ENCODE results near the gene COL6A6. TPM values are rescaled to one million over a fixed set of nuclear protein-coding genes. Genes with fewer than 3 reads are reported as not detected.

Gene COL6A6
- total and polyA plus RNA-seq, 2 experiments from 2014 or later: 0.07 to 0.10 TPM

- Histone ChIP-seq H3K4me3 (no peak overlapping the region), H3K4me1 (ENCODE audit: insufficient read depth) (peaks cover 9% of the 10 kb centered on the region), H3K4me2 (no peak overlapping the region), H3K36me3 (ENCODE audit: insufficient read depth) (no peaks in the 10 kb centered on the region), H3K27me3 (ENCODE audit: insufficient read depth) (no peaks in the 10 kb centered on the region), H3K79me2 (replicated peaks; ENCODE audit: insufficient read depth) (no peaks in the 10 kb centered on the region), H2AFZ (no peak overlapping the region), H3K27ac (ENCODE audit: low read depth) (no peak overlapping the region), H3F3A (replicated peaks; ENCODE audit: low read depth) (no peaks in the 10 kb centered on the region), H3K9me2 (ENCODE audit: insufficient read depth) (no peaks in the 10 kb centered on the region), H4K20me1 (replicated peaks; ENCODE audit: insufficient read depth) (no peaks in the 10 kb centered on the region)
- H3K4me3 Mint-ChIP-seq: no peak overlapping the region
- peaks cover 1% of the 10 kb centered on the region for H3K27me3 Mint-ChIP-seq (ENCODE audit: insufficient read depth, low read depth, poor library complexity)
- no peaks in the 10 kb centered on the region for H3K9me3 Mint-ChIP-seq
- H3K27ac Mint-ChIP-seq: no peak overlapping the region
- DNase-seq (ENCODE audit: low spot score) (no peak), ATAC-seq (no peak)
- H3K4me1 Mint-ChIP-seq: peaks cover 15% of the 10 kb centered on the region
- TF ChIP-seq ZNF114 (CRISPR knock-in tag; IDR thresholded peaks at IDR 0.05): no peak
- no peaks in the 10 kb centered on the region for H3K36me3 Mint-ChIP-seq (ENCODE audit: low read depth)
Observed at GRCh38 chr3:130527426-130527825, 10.4 kb downstream of the COL6A6 start.

- H3K27me3 ChIP-seq (ENCODE audit: insufficient read depth): no peaks in the 10 kb centered on the region
- TF ChIP-seq REST (IDR thresholded peaks at IDR 0.05; ENCODE audit: unreplicated experiment) (no peak), ZNF331 (CRISPR knock-in tag; IDR thresholded peaks at IDR 0.05; ENCODE audit: low read depth) (no peak), EZH2phosphoT487 (IDR thresholded peaks at IDR 0.05; ENCODE audit: unreplicated experiment) (no peak), EZH2 (IDR thresholded peaks at IDR 0.05; ENCODE audit: low read depth, unreplicated experiment) (no peak), ZNF462 (CRISPR knock-in tag; IDR thresholded peaks at IDR 0.05) (no peak), POLR2AphosphoS5 (IDR thresholded peaks at IDR 0.05; ENCODE audit: low read depth) (no peak), ZNF114 (CRISPR knock-in tag; IDR thresholded peaks at IDR 0.05) (no peak), STAT1 (IDR thresholded peaks at IDR 0.05; ENCODE audit: unreplicated experiment) (no peak), CREB1 (CRISPR knock-in tag; IDR thresholded peaks at IDR 0.05; ENCODE audit: low read depth) (no peak), NANOG (IDR thresholded peaks at IDR 0.05; ENCODE audit: borderline replicate concordance) (no peak), JUNB (IDR thresholded peaks at IDR 0.05; ENCODE audit: unreplicated experiment) (no peak), ETS1 (IDR thresholded peaks at IDR 0.05) (no peak)
Observed at GRCh38 chr3:130528120-130528519, 11.1 kb downstream of the COL6A6 start.

More at GRCh38 chr3:130528120-130528519, 11.1 kb downstream of the COL6A6 start:
- Histone ChIP-seq H3K4me1 (ENCODE audit: insufficient read depth) (peaks cover 9% of the 10 kb centered on the region), H3K4me3 (no peak overlapping the region), H3K27ac (ENCODE audit: low read depth) (no peak overlapping the region), H3K36me3 (ENCODE audit: insufficient read depth) (no peaks in the 10 kb centered on the region), H3K79me2 (replicated peaks; ENCODE audit: insufficient read depth) (no peaks in the 10 kb centered on the region), H2AFZ (no peak overlapping the region), H3F3A (replicated peaks; ENCODE audit: low read depth) (no peaks in the 10 kb centered on the region), H3K9me2 (ENCODE audit: insufficient read depth) (no peaks in the 10 kb centered on the region), H3K4me2 (no peak overlapping the region), H4K20me1 (replicated peaks; ENCODE audit: insufficient read depth) (no peaks in the 10 kb centered on the region)
- Mint-ChIP-seq H3K27ac (no peak overlapping the region), H3K9me3 (no peaks in the 10 kb centered on the region), H3K36me3 (ENCODE audit: low read depth) (no peaks in the 10 kb centered on the region), H3K4me3 (no peak overlapping the region), H3K4me1 (peaks cover 15% of the 10 kb centered on the region), H3K27me3 (ENCODE audit: insufficient read depth, low read depth, poor library complexity) (peaks cover 1% of the 10 kb centered on the region)
- ATAC-seq (no peak), DNase-seq (ENCODE audit: low spot score) (no peak)
